Left colon (tissue), 2 donors: ENCODE data around the gene EYA2. TPM values are rescaled to one million over a fixed set of nuclear protein-coding genes. Genes with fewer than 3 reads are reported as not detected.
A peak's percentile ranks its signal among the peaks of the same experiment; 100 is the strongest.

ENCODE experiments used
- ATAC-seq: fragments of 200-7000 bp; cut with Tn5 transposase; one replicate; pipeline ENCODE4 v1.9.1; 2020; ENCODE audit warnings: mild to moderate bottlenecking, moderate library complexity
- DNase-seq, 2 donors: peaks; one replicate each; pipeline ENCODE4 v3.0.0-alpha.2; 2020
- intact Hi-C, 2 donors: fragments of 100-400 bp; cut with DNase I in 1 of 2; cut with micrococcal nuclease in 1 of 2; formaldehyde crosslinking; loops; one replicate each; pipeline versions ENCODE4 v1.11.2 to v1.14.0; 2022; cut with DNase I, micrococcal nuclease
- total RNA-seq, 2 donors: library from RNA; stranded (reverse); fragmentation: NEBNext Ultra II Directional; extraction: Animal tissue kit (Norgen Biotek cat#: 25700); gene quantifications; one replicate each; pipeline ENCODE4 v1.2.1, GENCODE V29; 2021
- donor health status: DM: no; HTN: no; CAD: no.
- donor health status: DM: yes; HTN: yes; CAD: no.

Gene EYA2
- total RNA-seq, 2 donors from 2014 or later = 12.2 to 21.0 TPM

DNA sequence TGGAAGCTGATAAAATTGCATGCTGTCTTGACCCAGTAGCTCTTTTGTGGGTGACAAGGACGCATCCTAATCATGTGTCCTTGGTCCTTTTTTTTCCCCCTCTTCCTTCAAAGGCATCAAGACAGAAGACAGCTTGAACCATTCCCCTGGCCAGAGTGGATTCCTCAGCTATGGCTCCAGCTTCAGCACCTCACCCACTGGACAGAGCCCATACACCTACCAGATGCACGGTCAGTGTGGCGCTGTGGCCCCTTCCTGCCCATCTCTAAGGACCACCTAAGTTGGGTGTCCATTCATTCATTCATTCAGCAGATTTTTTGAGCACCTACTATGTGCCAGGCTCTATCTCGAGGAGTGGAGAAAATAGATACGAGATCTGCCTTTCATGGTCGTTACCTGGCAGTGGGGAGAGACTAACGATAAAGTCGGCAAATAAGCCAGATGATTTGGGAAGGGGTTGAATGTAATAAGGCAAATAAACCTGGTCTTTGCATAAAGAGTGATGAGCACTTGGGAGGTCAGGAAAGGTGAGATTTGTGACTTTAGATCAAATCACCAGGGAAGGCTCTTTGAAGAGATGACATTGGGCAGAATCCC is 121.5 kb downstream of the EYA2 start:
- no peak for DNase-seq
- intact Hi-C loops = no loop called here
- no peak for ATAC-seq

DNA sequence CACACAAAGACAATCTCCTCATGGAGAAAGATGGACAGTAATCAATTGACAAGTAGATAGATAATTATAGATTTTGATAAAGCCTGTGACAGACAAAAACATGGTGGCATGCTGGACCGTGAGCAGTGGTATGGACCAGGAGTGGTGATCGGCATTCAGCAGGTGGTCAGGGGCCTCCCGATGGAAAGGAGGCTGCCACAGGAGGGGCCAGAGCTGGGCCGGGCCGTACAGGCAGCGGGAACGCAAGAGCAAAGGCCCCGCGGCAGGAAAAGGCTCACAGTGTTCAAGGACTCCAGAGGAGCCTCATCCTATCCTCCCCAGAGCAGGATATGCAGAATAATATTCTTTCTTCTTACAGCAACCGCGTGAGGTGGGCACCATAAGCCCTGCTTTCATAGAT is 123.7 kb downstream of the EYA2 start:
- intact Hi-C loops = no loop called here
- no peak for ATAC-seq
- DNase-seq = no peak

DNA sequence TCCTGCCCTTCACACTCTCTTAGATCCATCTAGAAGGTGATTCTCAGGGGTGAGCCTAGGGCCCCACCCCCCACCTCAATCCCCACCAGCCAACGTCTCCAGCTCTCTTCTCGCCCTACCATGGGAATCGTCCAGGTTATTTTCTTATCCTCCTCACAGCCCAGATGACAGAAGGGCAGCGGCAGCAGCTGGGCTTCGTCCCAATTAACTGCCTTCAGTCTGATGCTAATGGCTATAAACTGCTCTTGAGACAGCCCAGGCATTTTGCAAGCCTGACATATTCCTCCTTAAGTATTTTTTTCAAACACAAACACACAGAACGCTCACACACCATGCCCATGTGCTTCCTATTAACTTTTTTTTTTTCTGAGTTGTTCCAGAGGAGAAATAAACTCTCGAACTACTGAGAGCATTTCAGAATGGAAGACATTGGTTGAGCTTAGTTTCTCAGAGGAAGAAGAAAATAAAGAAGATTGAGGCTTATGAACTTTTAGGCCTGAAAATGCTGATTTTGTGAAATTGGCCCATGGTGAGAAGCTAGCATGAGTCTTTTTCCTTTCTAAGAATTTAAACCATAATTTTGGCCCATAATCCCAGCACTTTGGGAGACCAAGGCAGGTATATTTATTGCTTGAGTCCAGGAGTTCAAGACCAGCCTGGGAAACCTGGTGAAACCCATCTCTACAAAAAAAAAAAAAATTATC is 124.6 kb downstream of the EYA2 start:
- peak; percentile 11 to 55 for DNase-seq
- intact Hi-C loops = no loop called here
- ATAC-seq = peak; percentile 24

DNA sequence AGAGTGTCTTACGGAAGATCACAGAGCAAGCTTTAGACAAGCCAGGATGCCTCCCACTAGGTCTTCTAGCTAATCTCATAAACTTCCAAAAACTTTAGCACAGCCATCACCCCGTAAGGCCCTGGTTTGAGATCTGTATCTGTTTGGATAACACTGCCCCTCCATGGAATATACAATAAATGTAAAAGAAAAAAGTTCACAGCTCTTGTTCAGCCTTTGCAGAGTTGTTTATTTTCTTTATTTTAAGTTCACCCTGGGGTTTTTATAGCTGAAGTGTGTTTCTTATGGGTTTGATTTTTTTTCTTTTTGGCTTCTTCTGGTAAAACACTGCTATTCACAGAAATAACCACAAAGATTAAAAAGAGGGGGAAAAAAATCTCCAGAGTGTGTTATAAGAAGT is 125.6 kb downstream of the EYA2 start:
- no peak for DNase-seq
- no peak for ATAC-seq
- intact Hi-C loops = no loop called here

DNA sequence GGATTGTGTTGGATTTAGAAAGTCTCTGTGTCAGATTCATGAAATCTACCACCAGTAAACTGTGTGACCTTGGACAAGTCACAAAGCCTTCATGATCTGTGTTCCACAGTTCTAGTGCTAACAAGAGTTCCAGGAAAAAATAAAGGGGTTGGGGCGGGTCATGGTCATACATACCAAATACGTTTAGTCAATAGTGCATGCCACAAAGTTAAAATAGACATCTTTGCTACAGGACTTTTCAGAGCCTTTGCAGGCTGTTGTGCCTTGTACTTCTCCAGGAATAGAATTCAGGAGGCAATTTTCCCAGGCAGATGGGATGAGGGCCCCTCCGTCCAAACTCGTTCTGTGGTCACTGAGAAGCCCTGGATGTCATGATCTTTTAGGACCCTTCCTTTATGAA is 127.2 kb downstream of the EYA2 start:
- DNase-seq = no peak
- intact Hi-C loops = no loop called here
- ATAC-seq = no peak

DNA sequence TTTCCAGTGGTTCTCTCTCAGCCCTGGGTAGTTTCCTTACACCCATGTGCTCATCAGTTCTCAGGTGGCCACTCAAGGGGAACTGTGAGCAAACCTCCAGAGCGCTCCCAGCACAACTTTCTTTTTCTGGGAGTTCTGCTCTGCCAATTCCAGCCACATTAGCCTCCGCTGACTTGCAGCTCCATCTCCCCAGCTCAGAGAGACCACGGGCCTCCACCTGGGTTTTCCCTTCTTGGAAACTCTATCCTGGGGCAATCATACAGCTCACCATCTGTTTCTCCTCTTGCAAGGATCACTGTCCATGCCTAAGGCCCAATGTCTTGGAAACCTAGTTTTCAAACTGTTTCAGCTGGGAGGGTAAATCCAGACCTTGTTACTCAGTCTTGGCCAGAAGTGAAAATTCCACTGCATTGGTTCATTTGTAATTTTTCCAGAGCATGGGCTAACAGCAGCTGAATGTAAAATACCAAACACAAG is 129.9 kb downstream of the EYA2 start:
- DNase-seq = no peak
- intact Hi-C loops = no loop called here
- ATAC-seq = no peak

DNA sequence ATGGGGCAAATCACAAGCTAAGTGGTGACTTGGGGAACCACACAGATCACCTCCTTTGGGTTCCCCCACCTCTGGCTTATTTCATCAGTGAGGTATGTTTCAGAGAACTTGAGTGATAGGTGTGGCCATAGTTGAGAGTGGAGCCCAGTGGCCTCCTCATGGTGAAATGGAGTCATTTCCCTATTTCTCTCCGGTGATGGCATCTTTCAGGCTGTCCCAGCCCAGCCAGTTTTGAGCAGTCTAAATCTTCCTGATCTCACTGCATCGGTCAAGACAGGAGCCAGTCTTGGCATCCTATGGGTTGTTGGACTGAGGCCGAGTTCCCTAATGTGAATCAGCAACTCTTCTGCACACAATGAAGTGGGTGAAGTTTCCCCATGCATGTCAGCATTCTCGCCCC is 132.4 kb downstream of the EYA2 start:
- intact Hi-C loops = no loop called here
- no peak for ATAC-seq

DNA sequence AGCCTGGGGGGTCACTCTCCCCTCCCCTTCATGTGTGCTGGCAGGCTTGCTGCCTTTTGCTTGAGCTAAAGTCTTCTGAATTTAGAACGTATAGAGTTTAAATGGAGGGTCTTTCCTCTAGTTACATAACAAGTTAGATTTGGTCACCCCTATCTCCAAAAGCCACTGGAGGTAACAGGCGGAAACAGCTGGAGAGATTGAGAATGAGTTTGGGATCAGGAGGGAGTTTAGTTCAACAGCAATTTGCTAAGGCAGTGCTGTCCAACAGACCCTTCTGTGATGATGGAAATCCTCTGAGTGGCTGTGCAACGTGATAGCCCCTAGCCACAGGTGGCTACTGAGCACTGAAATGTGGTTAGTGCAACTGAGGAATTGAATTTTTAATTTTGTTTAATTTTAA is 132.8 kb downstream of the EYA2 start:
- no peak for ATAC-seq
- no peak for DNase-seq

More for the DNA sequence above, 132.4 kb downstream of the EYA2 start:
- no peak for DNase-seq

DNA sequence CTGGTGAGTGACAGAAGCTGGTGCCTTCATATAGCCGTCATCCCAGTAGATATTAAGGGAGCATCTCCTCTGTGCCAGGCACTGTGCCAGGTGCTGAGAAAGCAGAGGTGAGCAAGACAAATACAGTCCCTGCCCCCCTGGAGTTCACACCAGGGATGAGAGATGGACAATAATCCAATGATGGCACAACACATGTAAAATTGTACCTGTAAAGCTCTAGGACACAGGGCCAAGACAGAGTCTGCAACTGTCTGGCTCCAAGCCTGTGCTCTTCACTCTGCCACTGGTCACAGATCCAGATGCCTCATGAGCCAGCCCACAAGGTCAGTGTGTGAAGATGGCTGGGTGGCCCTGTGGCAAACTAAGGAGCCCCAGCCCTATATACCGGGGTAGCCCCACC is 133.8 kb downstream of the EYA2 start:
- intact Hi-C loops = no loop called here
- ATAC-seq = no peak

More for the DNA sequence above, 132.8 kb downstream of the EYA2 start:
- intact Hi-C loops = no loop called here

DNA sequence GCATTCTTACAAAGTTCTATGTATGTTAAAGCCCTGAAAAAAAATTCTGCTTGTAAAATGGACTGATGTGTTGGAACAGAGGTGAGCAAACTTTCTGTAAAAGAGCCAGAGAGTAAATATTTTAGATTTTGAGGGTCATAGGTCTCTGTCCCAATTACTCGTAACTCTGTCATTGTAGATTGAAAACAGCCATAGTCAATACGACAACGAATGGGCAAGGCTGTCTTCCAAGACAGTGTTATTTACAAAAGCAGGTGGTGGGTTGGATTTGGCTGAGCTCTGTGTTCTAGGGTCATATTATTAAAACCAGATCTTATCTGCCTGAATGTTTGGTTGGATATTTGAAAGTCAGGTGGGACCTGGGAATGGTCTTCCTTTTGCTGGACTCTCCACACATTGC is 135.2 kb downstream of the EYA2 start:
- intact Hi-C loops = no loop called here
- DNase-seq (no peak), ATAC-seq (no peak)

More for the DNA sequence above, 133.8 kb downstream of the EYA2 start:
- no peak for DNase-seq

DNA sequence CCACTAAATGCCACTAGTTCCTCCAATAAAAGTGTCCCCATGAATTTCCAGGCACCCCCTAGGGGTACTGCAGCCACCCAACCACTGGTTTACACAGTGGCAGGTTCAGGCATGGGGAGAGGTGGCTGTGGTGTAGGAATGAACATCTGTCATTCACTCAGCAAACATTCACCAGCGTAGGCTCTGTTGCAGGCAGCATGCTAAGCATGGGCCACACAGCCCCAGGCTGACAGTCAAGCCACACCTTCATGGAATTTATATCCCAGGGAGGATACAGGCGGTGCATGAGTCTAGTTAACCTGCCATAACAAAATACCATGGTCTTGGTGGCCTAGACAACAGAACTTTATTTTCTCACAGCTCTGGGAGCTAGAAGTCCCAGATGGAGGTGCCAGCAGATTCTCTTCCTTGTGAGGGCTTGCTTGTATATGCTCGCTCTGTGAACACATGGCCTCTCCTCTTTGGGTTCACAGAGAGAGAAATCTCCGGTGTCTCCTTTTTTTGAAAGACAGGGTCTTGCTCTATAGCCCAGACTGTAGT is 135.7 kb downstream of the EYA2 start:
- no peak for DNase-seq
- intact Hi-C loops = no loop called here
- ATAC-seq = no peak

DNA sequence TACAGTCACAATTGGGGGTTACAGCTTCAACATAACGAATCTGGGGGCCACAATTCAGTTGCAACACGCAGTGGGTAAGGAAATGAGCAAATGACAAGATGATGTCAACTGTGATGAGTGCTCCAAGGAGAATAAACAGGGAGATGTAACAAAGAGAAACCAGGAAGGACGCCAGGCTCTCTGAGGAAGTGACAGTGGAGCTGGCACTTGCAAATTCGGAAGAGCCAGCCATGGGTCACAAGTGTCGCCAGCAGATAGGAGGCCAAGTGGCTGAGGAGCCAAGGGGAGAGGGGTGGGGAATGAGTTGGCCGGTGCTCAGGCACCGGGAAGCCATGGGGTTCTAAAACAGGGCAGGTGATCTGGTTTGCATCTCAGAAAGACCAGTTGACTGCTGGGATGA is 136.4 kb downstream of the EYA2 start:
- intact Hi-C loops = no loop called here

DNA sequence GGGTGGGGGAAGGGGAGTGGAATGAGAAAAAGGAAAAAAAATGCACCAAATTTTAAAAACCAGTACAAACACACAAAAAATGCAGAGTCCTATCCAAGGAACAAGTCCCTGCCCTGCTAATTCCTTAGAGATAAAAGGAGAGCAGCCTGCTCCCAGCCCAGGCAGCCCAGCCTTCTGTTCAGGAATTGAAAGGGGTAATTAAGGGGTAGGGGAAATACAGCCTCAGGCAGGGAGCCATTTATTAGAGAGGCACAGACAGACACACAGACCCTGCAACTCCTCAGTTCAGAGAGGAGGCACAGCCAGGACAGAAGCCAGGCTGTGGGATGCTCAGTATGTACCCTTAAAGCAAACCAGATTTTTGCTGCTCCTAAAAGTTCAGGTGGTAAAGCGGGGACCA is 137.2 kb downstream of the EYA2 start:
- DNase-seq (no peak), ATAC-seq (no peak)
- intact Hi-C loops = no loop called here

More for the DNA sequence above, 136.4 kb downstream of the EYA2 start:
- no peak for ATAC-seq
- no peak for DNase-seq

DNA sequence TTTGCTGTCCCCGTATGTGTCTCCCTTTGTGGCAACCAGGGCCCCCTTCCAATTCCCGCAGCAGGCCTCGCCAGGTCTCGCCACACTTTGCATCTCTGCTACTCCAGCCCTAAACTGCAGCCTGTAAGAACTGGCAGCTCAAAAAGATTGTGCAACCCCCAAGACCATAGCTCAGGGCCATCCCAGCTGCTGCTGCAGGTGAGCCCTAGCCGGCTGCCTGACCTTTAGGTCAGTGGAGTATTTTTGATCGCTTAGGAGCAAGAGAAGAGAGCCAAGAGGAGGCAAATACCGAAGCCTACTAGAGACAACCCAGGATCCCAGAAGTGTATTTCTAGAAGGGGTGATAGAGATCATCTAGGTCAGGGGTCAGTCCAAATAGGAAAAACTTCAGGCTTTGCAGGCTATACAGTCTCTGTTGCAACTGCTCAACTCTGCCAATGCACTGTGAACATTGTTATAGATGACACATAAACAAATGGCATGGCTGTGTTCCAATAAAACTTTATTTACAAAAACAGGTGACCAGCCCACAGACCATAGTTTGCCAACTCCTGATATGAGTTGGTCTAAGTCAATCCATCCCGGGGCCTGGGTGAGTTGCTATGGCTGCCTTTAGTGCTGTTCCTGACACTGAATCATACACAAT is 138.4 kb downstream of the EYA2 start:
- ATAC-seq = no peak
- intact Hi-C loops = no loop called here

DNA sequence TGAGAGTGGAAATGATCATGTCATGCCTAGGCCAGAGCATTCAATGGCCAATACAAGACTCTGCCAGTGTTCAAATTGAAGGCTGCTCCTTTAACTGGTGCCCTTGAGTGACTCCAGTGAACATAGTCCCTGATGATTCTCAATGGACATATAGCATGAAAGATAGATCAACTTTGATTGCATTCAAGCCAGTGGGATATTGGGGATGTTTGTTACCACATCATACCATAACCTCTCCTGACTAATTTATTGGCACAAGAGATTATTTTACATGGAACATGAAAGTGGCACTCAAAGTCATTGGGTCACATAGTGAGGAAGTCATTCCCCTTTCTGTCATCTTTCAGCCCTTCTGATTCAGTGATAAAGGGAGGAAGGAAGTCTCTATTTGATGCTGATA is 139.0 kb downstream of the EYA2 start:
- intact Hi-C loops = no loop called here
- DNase-seq = no peak
- ATAC-seq = no peak

More for the DNA sequence above, 138.4 kb downstream of the EYA2 start:
- DNase-seq = no peak

DNA sequence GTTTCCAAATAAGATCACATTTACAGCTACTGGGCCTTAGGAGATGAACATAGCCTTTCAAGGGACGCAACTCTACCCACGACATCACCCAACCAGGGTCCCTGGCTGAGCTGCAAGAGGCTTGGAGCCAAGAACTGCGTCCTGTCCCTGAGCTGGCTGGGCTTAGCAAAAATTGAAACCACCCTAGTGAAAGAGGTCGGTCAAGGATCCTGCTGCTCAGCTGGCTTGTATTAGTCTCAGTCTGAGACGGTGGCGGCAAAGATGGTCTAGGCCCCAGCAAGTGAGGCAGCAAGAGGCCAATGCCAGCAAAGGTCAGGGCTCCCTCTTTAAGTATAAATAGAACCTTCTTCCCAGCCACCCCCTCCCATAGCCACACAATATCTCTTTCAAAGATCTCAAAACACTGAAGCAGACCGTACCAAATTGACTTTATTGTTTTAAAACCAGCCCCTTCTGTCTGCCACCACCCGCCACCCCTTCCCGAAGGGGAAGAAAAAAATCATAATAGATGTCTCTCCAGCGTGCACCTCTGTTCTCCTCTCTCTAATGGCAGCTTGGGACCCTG is 140.5 kb downstream of the EYA2 start:
- ATAC-seq (no peak), DNase-seq (no peak)
- intact Hi-C loops = no loop called here

DNA sequence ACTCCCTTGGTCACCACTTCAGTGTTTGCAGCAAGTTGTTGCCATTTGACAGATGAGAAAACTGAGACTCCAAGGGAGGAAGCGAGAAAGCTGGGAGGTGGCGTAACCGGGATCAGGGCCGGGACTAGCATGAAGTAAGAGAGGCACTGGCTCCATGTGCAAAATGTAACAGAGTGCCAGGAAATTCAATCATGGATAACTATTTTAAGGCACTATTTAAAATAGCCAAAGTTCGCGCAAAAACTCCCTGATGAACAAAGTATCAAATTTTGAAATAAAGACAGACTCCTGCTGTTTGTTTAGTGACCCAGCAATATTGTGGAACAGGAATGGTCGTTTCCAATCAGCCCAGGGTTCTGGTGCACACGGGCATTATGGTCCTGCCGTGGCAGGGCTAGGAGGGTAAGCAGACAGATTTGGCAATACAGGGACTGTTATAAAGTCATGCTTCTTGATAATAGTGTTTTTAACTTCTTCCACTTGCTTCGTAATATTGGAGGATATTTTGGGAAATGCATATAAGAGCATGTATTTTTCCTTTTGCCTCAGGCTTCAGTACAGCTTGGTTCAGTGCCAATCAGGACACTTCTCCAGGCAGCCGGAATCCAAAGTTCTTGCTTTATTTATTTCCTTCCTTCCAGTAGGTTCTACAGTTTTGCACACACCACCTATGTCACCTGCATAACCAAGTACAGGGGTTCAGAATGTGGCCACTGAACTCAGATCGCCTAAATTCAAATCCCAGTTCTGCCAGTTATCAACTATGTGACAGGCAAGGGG is 141.6 kb downstream of the EYA2 start:
- ATAC-seq = no peak
- intact Hi-C loops = no loop called here
- DNase-seq = no peak

DNA sequence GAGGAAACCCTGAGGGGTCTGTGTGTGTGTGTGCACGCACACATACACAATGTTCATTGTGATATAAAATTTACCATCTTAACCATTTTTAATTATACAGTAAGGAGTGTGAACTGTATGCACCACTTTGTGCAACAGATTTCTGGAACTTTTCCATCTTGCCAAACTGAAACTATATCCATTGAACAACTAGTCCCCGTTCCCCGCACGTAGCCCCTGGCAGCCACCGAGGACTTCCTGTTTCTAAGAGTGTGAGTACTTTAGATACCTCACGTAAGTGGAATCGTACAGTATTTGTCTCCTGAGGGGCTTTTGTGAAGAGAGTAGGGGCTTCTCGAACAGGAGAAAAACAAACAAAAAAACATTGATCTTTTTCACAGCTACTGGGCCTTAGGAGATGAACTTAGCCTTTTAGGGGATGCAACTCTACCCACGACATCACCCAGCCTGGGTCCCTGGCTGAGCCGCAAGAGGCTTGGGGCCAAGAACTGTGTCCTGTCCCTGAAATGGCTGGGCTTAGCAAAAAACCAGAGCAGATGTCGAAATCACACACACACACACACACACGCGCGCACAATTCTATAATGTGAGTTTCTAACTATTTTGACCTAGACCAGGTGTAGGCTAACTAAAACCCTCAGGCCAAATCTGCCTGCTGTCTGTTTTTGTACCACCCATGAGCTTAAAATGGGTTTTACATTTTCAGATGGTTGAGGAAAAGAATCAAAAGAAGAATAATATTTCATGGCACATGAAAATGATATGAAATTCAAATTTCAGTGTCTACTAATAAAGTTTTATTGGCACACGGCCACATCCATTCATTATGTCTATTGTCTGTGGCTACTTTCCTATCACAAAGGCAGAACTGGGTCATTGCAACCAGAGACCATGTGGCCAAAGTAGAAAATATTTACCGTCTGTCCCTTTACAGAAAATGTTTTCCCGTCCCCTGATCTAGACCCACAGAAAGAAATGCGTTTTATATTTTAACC is 144.2 kb downstream of the EYA2 start:
- DNase-seq = no peak
- no peak for ATAC-seq
- intact Hi-C loops = no loop called here
